HG02571 (cell line): ENCODE results near the gene WDR59.

Source experiments
- ATAC-seq: cut with Tn5 transposase; IDR thresholded peaks from one replicate; pipeline ENCODE4 v1.9.1; 2021; ENCODE audit warnings: mild to moderate bottlenecking, moderate library complexity; ENCODE audit not compliant: unreplicated experiment

The WDR59 gene

GRCh38 chr16:74987027-74987681, 2.2 kb upstream of the WDR59 start:
- ATAC-seq, result no peak

- ATAC-seq, result no peak
Observed at GRCh38 chr16:74984194-74984528, 762 bp downstream of the WDR59 start.

GRCh38 chr16:74982256-74982655, 2.7 kb downstream of the WDR59 start:
- no peak for ATAC-seq

GRCh38 chr16:74975591-74975990, 9.3 kb downstream of the WDR59 start:
- no peak for ATAC-seq

- ATAC-seq, result no peak
Observed at GRCh38 chr16:74973304-74973703, 11.6 kb downstream of the WDR59 start.

- ATAC-seq, result no peak
Observed at GRCh38 chr16:74954763-74955162, 30.2 kb downstream of the WDR59 start.

- no peak for ATAC-seq
Observed at GRCh38 chr16:74951681-74952080, 33.2 kb downstream of the WDR59 start.

GRCh38 chr16:74951206-74951605, 33.7 kb downstream of the WDR59 start:
- no peak for ATAC-seq

GRCh38 chr16:74950511-74950910, 34.4 kb downstream of the WDR59 start:
- no peak for ATAC-seq

GRCh38 chr16:74949309-74949708, 35.6 kb downstream of the WDR59 start:
- ATAC-seq, result no peak

GRCh38 chr16:74944466-74944865, 40.5 kb downstream of the WDR59 start:
- no peak for ATAC-seq

GRCh38 chr16:74942977-74943918, 41.7 kb downstream of the WDR59 start:
- no peak for ATAC-seq

- no peak for ATAC-seq
Observed at GRCh38 chr16:74942566-74942965, 42.4 kb downstream of the WDR59 start.

GRCh38 chr16:74939688-74940087, 45.2 kb downstream of the WDR59 start:
- ATAC-seq, result no peak

- peak; percentile 56 for ATAC-seq
Observed at GRCh38 chr16:74936902-74937560, 47.9 kb downstream of the WDR59 start.

GRCh38 chr16:74931445-74931844, 53.5 kb downstream of the WDR59 start:
- ATAC-seq, result no peak

- ATAC-seq, result no peak
Observed at GRCh38 chr16:74929636-74930035, 55.3 kb downstream of the WDR59 start.

GRCh38 chr16:74926805-74927204, 58.1 kb downstream of the WDR59 start:
- ATAC-seq, result no peak

- ATAC-seq, result no peak
Observed at GRCh38 chr16:74923766-74924460, 61.0 kb downstream of the WDR59 start.

GRCh38 chr16:74922150-74923138, 62.5 kb downstream of the WDR59 start:
- ATAC-seq, result no peak
